Osteoblast (primary cell): ENCODE measurements around the gene IGFL4. TPM values are rescaled to one million over a fixed set of nuclear protein-coding genes. Genes with fewer than 3 reads are reported as not detected.

Experiments used
- DNase-seq: peaks from one replicate; pipeline ENCODE4 v3.0.0; 2011; ENCODE audit warnings: low spot score, mixed read lengths; ENCODE audit not compliant: insufficient read length; ENCODE audit errors: missing footprints
- H2AFZ ChIP-seq: 2 replicates; pipeline ENCODE4 v1.6.0; 2011; ENCODE audit warnings: mild to moderate bottlenecking, low read length
- H3K27ac ChIP-seq: 2 replicates; pipeline ENCODE4 v1.5.1; 2011; ENCODE audit warnings: mild to moderate bottlenecking, low read depth, low read length, moderate library complexity
- H3K27me3 ChIP-seq: 2 replicates; pipeline ENCODE4 v1.6.0; 2012; ENCODE audit warnings: mild to moderate bottlenecking, control low read depth, inconsistent platforms, low read length, moderate library complexity; ENCODE audit not compliant: insufficient read depth
- H3K36me3 ChIP-seq: 2 replicates; pipeline ENCODE4 v1.5.1; 2011; ENCODE audit warnings: mild to moderate bottlenecking, low read length, control low read depth, moderate library complexity; ENCODE audit not compliant: insufficient read depth
- H3K4me1 ChIP-seq: 2 replicates; pipeline ENCODE4 v1.5.1; 2011; ENCODE audit warnings: mild to moderate bottlenecking, low read length, control low read depth, moderate library complexity; ENCODE audit not compliant: insufficient read depth
- H3K4me2 ChIP-seq: 2 replicates; pipeline ENCODE4 v1.6.0; 2011; ENCODE audit warnings: mild to moderate bottlenecking, low read length; ENCODE audit not compliant: insufficient read depth
- H3K4me3 ChIP-seq: fragments of 200-600 bp; sonication (generic); 3 replicates; pipeline ENCODE4 v1.5.1; 2012; ENCODE audit warnings: mild to moderate bottlenecking, low read length, inconsistent platforms; ENCODE audit not compliant: insufficient read depth
- H3K79me2 ChIP-seq: 2 replicates; pipeline ENCODE4 v1.6.0; 2012; ENCODE audit warnings: mild to moderate bottlenecking, low read length, control low read depth, inconsistent platforms; ENCODE audit not compliant: insufficient read depth
- H3K9me3 ChIP-seq: 2 replicates; pipeline ENCODE4 v1.5.1; 2011; ENCODE audit warnings: low read depth, low read length, control low read depth
- H4K20me1 ChIP-seq: 2 replicates; pipeline ENCODE4 v1.6.0; 2012; ENCODE audit warnings: mild to moderate bottlenecking, low read length, control low read depth; ENCODE audit not compliant: insufficient read depth
- small RNA-seq: library from RNA; depleted of rRNA; stranded (forward); fragments of <200 nt; gene quantifications from one replicate; pipeline ENCODE3, GENCODE V24; 2012
- total RNA-seq: library from RNA; depleted of rRNA; stranded (reverse); fragments of >200 nt; gene quantifications from 2 replicates; pipeline ENCODE4 v1.2.3, GENCODE V29; 2012
- TF ChIP-seq, protein P1 (sequence below): IDR thresholded peaks from 2 replicates; pipeline ENCODE4 v1.5.1; 2011; ENCODE audit warnings: mild to moderate bottlenecking, low read depth, low read length, moderate library complexity; ENCODE audit errors: extremely low read depth

The IGFL4 gene
- total RNA-seq, 1 donor: not detected

DNA sequence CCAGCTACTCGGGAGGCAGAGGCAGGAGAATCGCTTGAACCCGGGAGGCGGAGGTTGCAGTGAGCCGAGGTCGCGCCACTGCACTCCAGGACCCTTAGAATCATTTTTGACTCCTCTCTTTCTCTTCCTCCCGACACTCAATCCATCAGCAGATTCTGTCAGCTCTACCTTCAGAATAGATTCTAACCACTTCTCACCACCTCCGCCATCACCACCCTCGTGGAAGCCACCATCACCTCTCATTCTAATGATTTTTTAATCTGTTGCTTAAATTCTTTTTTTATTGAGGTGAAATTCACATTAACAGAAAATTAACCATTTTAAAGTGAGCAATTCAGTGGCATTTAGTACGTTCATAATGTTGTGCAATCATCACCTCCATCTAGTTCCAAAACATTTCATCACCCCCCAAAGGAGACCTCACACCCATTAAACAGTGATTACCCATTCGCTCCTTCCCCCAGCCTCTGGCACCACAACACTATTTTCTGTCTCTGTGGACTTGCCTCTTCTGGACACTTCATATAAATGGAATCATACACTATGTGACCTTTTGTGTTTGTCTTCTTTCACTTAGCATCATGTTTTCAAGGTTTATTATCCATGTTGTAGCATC, 50.6 kb downstream of the IGFL4 start:
- Histone ChIP-seq H3K79me2 (no peaks in the 10 kb centered on the region), H4K20me1 (no peaks in the 10 kb centered on the region), H3K36me3 (no peaks in the 10 kb centered on the region), H2AFZ (no peak overlapping the region), H3K4me3 (no peak overlapping the region), H3K9me3 (no peaks in the 10 kb centered on the region), H3K27me3 (peaks cover 8% of the 10 kb centered on the region), H3K4me2 (no peak overlapping the region), H3K4me1 (peaks cover 7% of the 10 kb centered on the region), H3K27ac (no peak overlapping the region)
- no peak for DNase-seq
- TF ChIP-seq, protein P1, sequence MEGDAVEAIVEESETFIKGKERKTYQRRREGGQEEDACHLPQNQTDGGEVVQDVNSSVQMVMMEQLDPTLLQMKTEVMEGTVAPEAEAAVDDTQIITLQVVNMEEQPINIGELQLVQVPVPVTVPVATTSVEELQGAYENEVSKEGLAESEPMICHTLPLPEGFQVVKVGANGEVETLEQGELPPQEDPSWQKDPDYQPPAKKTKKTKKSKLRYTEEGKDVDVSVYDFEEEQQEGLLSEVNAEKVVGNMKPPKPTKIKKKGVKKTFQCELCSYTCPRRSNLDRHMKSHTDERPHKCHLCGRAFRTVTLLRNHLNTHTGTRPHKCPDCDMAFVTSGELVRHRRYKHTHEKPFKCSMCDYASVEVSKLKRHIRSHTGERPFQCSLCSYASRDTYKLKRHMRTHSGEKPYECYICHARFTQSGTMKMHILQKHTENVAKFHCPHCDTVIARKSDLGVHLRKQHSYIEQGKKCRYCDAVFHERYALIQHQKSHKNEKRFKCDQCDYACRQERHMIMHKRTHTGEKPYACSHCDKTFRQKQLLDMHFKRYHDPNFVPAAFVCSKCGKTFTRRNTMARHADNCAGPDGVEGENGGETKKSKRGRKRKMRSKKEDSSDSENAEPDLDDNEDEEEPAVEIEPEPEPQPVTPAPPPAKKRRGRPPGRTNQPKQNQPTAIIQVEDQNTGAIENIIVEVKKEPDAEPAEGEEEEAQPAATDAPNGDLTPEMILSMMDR: no peak

Small RNAs within 50 kb of the gene (small RNA-seq; reads per million reads assigned to genes)
- gene MIR769: 5.0 reads per million, percentile 87 among the genes with 10 or more reads in this experiment

Other genes starting within 250 kb of the IGFL4 start
- 48.5 and 49.2 TPM in 2 replicates for gene DMWD, start 248.2 kb downstream of the IGFL4 start, total RNA-seq
- gene RSPH6A, start 225.7 kb downstream of the IGFL4 start, total RNA-seq: under 0.01 and 0.29 TPM in 2 replicates
- 30.6 and 42.0 TPM in 2 replicates for gene SYMPK, start 177.9 kb downstream of the IGFL4 start, total RNA-seq
- gene FOXA3, start 176.7 kb downstream of the IGFL4 start, total RNA-seq: not detected in 2 replicates
- gene IRF2BP1, start 154.9 kb downstream of the IGFL4 start, total RNA-seq: 28.6 and 35.8 TPM in 2 replicates
- gene MYPOP, start 138.4 kb downstream of the IGFL4 start, total RNA-seq: 2.1 and 3.3 TPM in 2 replicates
- gene NANOS2, start 126.2 kb downstream of the IGFL4 start, total RNA-seq: not detected in 2 replicates
- not detected in 2 replicates for gene NOVA2, start 67.1 kb downstream of the IGFL4 start, total RNA-seq
- 3.6 and 5.9 TPM in 2 replicates for gene CCDC61, start 45.5 kb downstream of the IGFL4 start, total RNA-seq
- not detected in 2 replicates for gene PGLYRP1, start 17.9 kb downstream of the IGFL4 start, total RNA-seq
- gene IGFL3, start 83.7 kb upstream of the IGFL4 start, total RNA-seq: not detected in 2 replicates
- gene IGFL2, start 107.2 kb upstream of the IGFL4 start, total RNA-seq: not detected in 2 replicates
- gene IGFL1, start 188.7 kb upstream of the IGFL4 start, total RNA-seq: not detected in 2 replicates